ES-I3 (cell line): Measurements from ENCODE around the gene BLID.

Experiments used
- H3K36me3 ChIP-seq: 2 replicates; pipeline ENCODE4 v1.6.1; 2013; ENCODE audit warnings: mild to moderate bottlenecking, low read length, control low read depth, moderate library complexity; ENCODE audit not compliant: insufficient read depth
- H3K4me1 ChIP-seq: 2 replicates; pipeline ENCODE4 v1.6.1; 2013; ENCODE audit warnings: mild to moderate bottlenecking, control low read depth, low read length; ENCODE audit not compliant: insufficient read depth
- H3K9ac ChIP-seq: 2 replicates; pipeline ENCODE4 v1.6.1; 2013; ENCODE audit warnings: low read depth, mild to moderate bottlenecking, low read length, moderate library complexity
- H3K9me3 ChIP-seq: 2 replicates; pipeline ENCODE4 v1.6.1; 2013; ENCODE audit warnings: mild to moderate bottlenecking, low read length, moderate library complexity; ENCODE audit not compliant: control insufficient read depth, insufficient read depth

Gene BLID

GRCh38 chr11:122126024-122126688 is 10.1 kb upstream of the BLID start:
- no peaks in the 10 kb centered on the region for H3K36me3 ChIP-seq
- H3K9ac ChIP-seq = no peak overlapping the region
- H3K4me1 ChIP-seq = no peaks in the 10 kb centered on the region

GRCh38 chr11:122123263-122123929 is 7.4 kb upstream of the BLID start:
- Histone ChIP-seq H3K9ac (no peak overlapping the region), H3K36me3 (no peaks in the 10 kb centered on the region), H3K4me1 (no peaks in the 10 kb centered on the region), H3K9me3 (no peaks in the 10 kb centered on the region)

More at GRCh38 chr11:122126024-122126688, 10.1 kb upstream of the BLID start:
- no peaks in the 10 kb centered on the region for H3K9me3 ChIP-seq

- Histone ChIP-seq H3K36me3 (no peaks in the 10 kb centered on the region), H3K4me1 (no peaks in the 10 kb centered on the region), H3K9ac (no peak overlapping the region), H3K9me3 (no peaks in the 10 kb centered on the region)
These were observed 6.2 kb upstream of the BLID start for GRCh38 chr11:122122179-122122578.

GRCh38 chr11:122120096-122120495 is 4.1 kb upstream of the BLID start:
- Histone ChIP-seq H3K9me3 (no peaks in the 10 kb centered on the region), H3K4me1 (peaks cover 4% of the 10 kb centered on the region; the same call in 1 of the 2 replicates), H3K9ac (no peak overlapping the region), H3K36me3 (no peaks in the 10 kb centered on the region)

GRCh38 chr11:122116591-122116990 is 576 bp upstream of the BLID start:
- H3K36me3 ChIP-seq = no peaks in the 10 kb centered on the region
- peaks cover 5% of the 10 kb centered on the region; the same call in 1 of the 2 replicates for H3K4me1 ChIP-seq
- no peak overlapping the region for H3K9ac ChIP-seq
- H3K9me3 ChIP-seq = no peaks in the 10 kb centered on the region

- no peaks in the 10 kb centered on the region for H3K9me3 ChIP-seq
- H3K4me1 ChIP-seq = peaks cover 5% of the 10 kb centered on the region; the same call in 1 of the 2 replicates
- no peak overlapping the region for H3K9ac ChIP-seq
These were observed 1.0 kb downstream of the BLID start for GRCh38 chr11:122114976-122115375.

GRCh38 chr11:122113836-122114825 is 1.9 kb downstream of the BLID start:
- Histone ChIP-seq H3K9ac (no peak overlapping the region), H3K9me3 (no peaks in the 10 kb centered on the region), H3K36me3 (no peaks in the 10 kb centered on the region), H3K4me1 (peaks cover 5% of the 10 kb centered on the region; the same call in 1 of the 2 replicates)

More at GRCh38 chr11:122114976-122115375, 1.0 kb downstream of the BLID start:
- H3K36me3 ChIP-seq = no peaks in the 10 kb centered on the region

GRCh38 chr11:122112470-122113365 is 3.3 kb downstream of the BLID start:
- H3K4me1 ChIP-seq = peaks cover 5% of the 10 kb centered on the region; the same call in 1 of the 2 replicates
- no peaks in the 10 kb centered on the region for H3K36me3 ChIP-seq
- H3K9ac ChIP-seq = no peak overlapping the region
- no peaks in the 10 kb centered on the region for H3K9me3 ChIP-seq

GRCh38 chr11:122109932-122110331 is 6.1 kb downstream of the BLID start:
- Histone ChIP-seq H3K9ac (no peak overlapping the region), H3K4me1 (no peaks in the 10 kb centered on the region), H3K36me3 (no peaks in the 10 kb centered on the region), H3K9me3 (no peaks in the 10 kb centered on the region)

- no peaks in the 10 kb centered on the region for H3K4me1 ChIP-seq
- H3K36me3 ChIP-seq = no peaks in the 10 kb centered on the region
- no peak overlapping the region for H3K9ac ChIP-seq
- H3K9me3 ChIP-seq = no peaks in the 10 kb centered on the region
These were observed 7.2 kb downstream of the BLID start for GRCh38 chr11:122108828-122109227.

GRCh38 chr11:122108192-122108799 is 7.7 kb downstream of the BLID start:
- H3K4me1 ChIP-seq = no peaks in the 10 kb centered on the region
- no peak overlapping the region for H3K9ac ChIP-seq
- H3K36me3 ChIP-seq = no peaks in the 10 kb centered on the region
- H3K9me3 ChIP-seq = no peaks in the 10 kb centered on the region

GRCh38 chr11:122107566-122107965 is 8.4 kb downstream of the BLID start:
- Histone ChIP-seq H3K9me3 (no peaks in the 10 kb centered on the region), H3K4me1 (no peaks in the 10 kb centered on the region), H3K36me3 (no peaks in the 10 kb centered on the region), H3K9ac (no peak overlapping the region)

- no peak overlapping the region for H3K9ac ChIP-seq
- no peaks in the 10 kb centered on the region for H3K36me3 ChIP-seq
- peaks cover 4% of the 10 kb centered on the region; the same call in 1 of the 2 replicates for H3K4me1 ChIP-seq
- H3K9me3 ChIP-seq = no peaks in the 10 kb centered on the region
These were observed 9.0 kb downstream of the BLID start for GRCh38 chr11:122107045-122107444.
